Stimulated activated CD4-positive, alpha-beta T cell treated with anti-CD3 and anti-CD28 coated beads, TNF-alpha, amount 100 ng/mL, for 48 hours (primary cell): ENCODE results near the gene PDE8A.
"Not testable (repeated sequence)": the region's sequence is repeated elsewhere in the genome, so short reads cannot be mapped to it uniquely, and the experiment has no call there.

Source experiments
- DNase-seq, 3 donors: peaks; one replicate each; pipeline ENCODE4 v3.0.0-alpha.2; 2020; ENCODE audit warnings: low read depth in 3 of 3

The PDE8A gene

GRCh38 chr15:85178308-85178707, 196.7 kb downstream of the PDE8A start:
- no peak for DNase-seq

DNA sequence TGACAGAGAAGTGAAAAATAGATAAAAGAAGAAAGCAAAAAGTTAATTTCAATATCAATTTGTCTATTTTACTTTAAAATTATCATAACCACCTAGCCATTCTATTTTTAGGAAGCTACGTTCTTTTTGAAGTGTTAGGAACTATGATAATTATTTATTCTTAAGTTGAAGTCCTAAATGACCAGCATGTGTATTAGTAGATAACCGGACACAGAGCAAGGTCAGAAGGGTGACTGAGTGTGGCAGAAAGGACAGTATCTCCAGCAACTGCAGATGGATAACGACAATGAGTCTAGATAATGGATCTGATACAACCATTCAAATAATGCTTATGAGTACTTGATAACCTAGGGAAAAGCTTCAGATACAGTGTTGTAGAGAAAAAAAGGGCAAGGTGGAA, 198.0 kb downstream of the PDE8A start:
- DNase-seq: no peak

DNA sequence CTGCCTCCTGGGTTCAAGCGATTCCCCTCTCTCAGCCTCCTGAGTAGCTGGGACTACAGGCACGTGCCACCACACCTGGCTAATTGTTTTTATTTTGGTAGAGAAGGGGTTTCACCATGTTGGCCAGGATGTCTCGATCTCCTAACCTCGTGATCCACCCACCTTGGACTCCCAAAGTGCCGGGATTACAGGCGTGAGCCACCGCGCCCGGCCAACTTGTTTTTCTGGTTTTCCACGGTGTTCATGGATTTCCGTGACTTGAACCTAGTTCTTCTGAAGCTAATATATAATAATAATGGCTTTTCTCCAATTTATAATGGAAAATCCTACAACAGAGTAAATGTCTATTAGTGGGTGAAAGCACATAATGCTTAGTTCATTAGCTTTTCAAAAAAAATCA, 203.7 kb downstream of the PDE8A start:
- DNase-seq: not testable (repeated sequence)

DNA sequence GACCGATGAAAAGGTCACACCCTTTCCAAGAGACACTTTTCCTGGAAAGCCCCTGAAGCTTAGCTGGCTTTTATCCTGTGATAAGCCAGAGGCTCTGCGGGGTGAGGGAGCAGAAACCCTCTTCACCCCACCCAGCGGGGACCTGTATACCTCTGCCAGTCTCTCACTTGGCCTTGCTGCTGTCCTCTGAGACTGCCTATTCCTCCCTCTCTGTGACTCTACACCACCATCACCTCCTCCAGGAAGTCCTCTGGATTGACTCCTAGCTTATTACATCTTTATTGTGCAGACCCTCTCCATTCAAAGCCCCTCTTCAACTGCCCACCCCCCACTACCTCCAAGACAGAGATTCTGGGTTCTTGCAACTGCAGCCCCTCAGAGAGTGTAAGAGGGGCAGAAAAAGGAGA, 206.5 kb downstream of the PDE8A start:
- not testable (repeated sequence) for DNase-seq
